ENCODE data around the gene TMEM120B.

Gene TMEM120B

GRCh38 chr12:121720762-121721161, 8.2 kb downstream of the TMEM120B start:
- Histone ChIP-seq H3K4me3 (IDR thresholded peaks at IDR 0.05; ENCODE audit: insufficient read depth, low read depth, low read length) (no peak overlapping the region), H4K20me1 (ENCODE audit: insufficient read depth) (no peaks in the 10 kb centered on the region), H3K4me1 (ENCODE audit: low read depth, poor library complexity, severe bottlenecking) (peaks cover 9% of the 10 kb centered on the region), H3K9ac (no peak overlapping the region), H3K36me3 (ENCODE audit: insufficient read depth) (no peaks in the 10 kb centered on the region), H3K79me2 (ENCODE audit: insufficient read depth, low read depth) (no peaks in the 10 kb centered on the region), H3K27me3 (ENCODE audit: insufficient read depth, low read depth) (no peaks in the 10 kb centered on the region), H3K27ac (no peak overlapping the region), H3K4me2 (no peak overlapping the region), H2AFZ (ENCODE audit: low read depth) (no peak overlapping the region)
- TF ChIP-seq CTCF (conservative IDR thresholded peaks at IDR 0.05; ENCODE audit: low read depth, low read length): no peak

- H3K4me1 ChIP-seq (ENCODE audit: low read depth, poor library complexity, severe bottlenecking): peaks cover 9% of the 10 kb centered on the region
- no peaks in the 10 kb centered on the region for H3K79me2 ChIP-seq (ENCODE audit: insufficient read depth, low read depth)
- no peak overlapping the region for H3K27ac ChIP-seq
- no peak overlapping the region for H2AFZ ChIP-seq (ENCODE audit: low read depth)
- no peak overlapping the region for H3K4me3 ChIP-seq (IDR thresholded peaks at IDR 0.05; ENCODE audit: insufficient read depth, low read depth, low read length)
- no peaks in the 10 kb centered on the region for H4K20me1 ChIP-seq (ENCODE audit: insufficient read depth)
- TF ChIP-seq CTCF (conservative IDR thresholded peaks at IDR 0.05; ENCODE audit: low read depth, low read length): no peak
- H3K9ac ChIP-seq: no peak overlapping the region
- no peaks in the 10 kb centered on the region for H3K27me3 ChIP-seq (ENCODE audit: insufficient read depth, low read depth)
- H3K36me3 ChIP-seq (ENCODE audit: insufficient read depth): no peaks in the 10 kb centered on the region
- H3K4me2 ChIP-seq: no peak overlapping the region
These were observed 10.0 kb downstream of the TMEM120B start for GRCh38 chr12:121722511-121722910.

- peaks cover 9% of the 10 kb centered on the region for H3K4me1 ChIP-seq (ENCODE audit: low read depth, poor library complexity, severe bottlenecking)
- no peaks in the 10 kb centered on the region for H3K27me3 ChIP-seq (ENCODE audit: insufficient read depth, low read depth)
- no peaks in the 10 kb centered on the region for H3K36me3 ChIP-seq (ENCODE audit: insufficient read depth)
These were observed 10.6 kb downstream of the TMEM120B start for GRCh38 chr12:121723200-121723599.

GRCh38 chr12:121724925-121725324, 12.4 kb downstream of the TMEM120B start:
- H3K79me2 ChIP-seq (ENCODE audit: insufficient read depth, low read depth): no peaks in the 10 kb centered on the region
- H3K27ac ChIP-seq: no peak overlapping the region
- H3K4me3 ChIP-seq (IDR thresholded peaks at IDR 0.05; ENCODE audit: insufficient read depth, low read depth, low read length): no peak overlapping the region
- H3K27me3 ChIP-seq (ENCODE audit: insufficient read depth, low read depth): no peaks in the 10 kb centered on the region
- H4K20me1 ChIP-seq (ENCODE audit: insufficient read depth): no peaks in the 10 kb centered on the region
- no peak overlapping the region for H3K9ac ChIP-seq
- no peak for TF ChIP-seq CTCF (conservative IDR thresholded peaks at IDR 0.05; ENCODE audit: low read depth, low read length)
- H3K4me2 ChIP-seq: no peak overlapping the region
- no peak overlapping the region for H2AFZ ChIP-seq (ENCODE audit: low read depth)
- H3K36me3 ChIP-seq (ENCODE audit: insufficient read depth): no peaks in the 10 kb centered on the region
- no peaks in the 10 kb centered on the region for H3K4me1 ChIP-seq (ENCODE audit: low read depth, poor library complexity, severe bottlenecking)

More at GRCh38 chr12:121723200-121723599, 10.6 kb downstream of the TMEM120B start:
- Histone ChIP-seq H3K4me3 (IDR thresholded peaks at IDR 0.05; ENCODE audit: insufficient read depth, low read depth, low read length) (no peak overlapping the region), H3K4me2 (no peak overlapping the region), H4K20me1 (ENCODE audit: insufficient read depth) (no peaks in the 10 kb centered on the region), H3K27ac (no peak overlapping the region), H3K9ac (no peak overlapping the region), H2AFZ (ENCODE audit: low read depth) (no peak overlapping the region), H3K79me2 (ENCODE audit: insufficient read depth, low read depth) (no peaks in the 10 kb centered on the region)
- no peak for TF ChIP-seq CTCF (conservative IDR thresholded peaks at IDR 0.05; ENCODE audit: low read depth, low read length)

All from KMS-11 (cell line).